Natural killer cell (primary cell): ENCODE results near the gene PI4K2B. TPM values are rescaled to one million over a fixed set of nuclear protein-coding genes. Genes with fewer than 3 reads are reported as not detected.

Source experiments
- ATAC-seq, 3 donors: fragments of 150-1000 bp in 2 of 3; fragments of 200-7000 bp in 1 of 3; cut with Tn5 transposase; 1 replicate in 1 of 3; 2 replicates in 2 of 3; pipeline ENCODE4 v1.10.0; 2021; ENCODE audit warnings: mild to moderate bottlenecking in 2 of 3, moderate library complexity in 2 of 3
- DNase-seq, 2 donors: peaks; one replicate each; pipeline versions ENCODE4 v3.0.0 to v3.0.0-alpha.2; 2013 to 2021; ENCODE audit warnings: mixed read lengths in 1 of 2
- H3K27ac ChIP-seq: one replicate; pipeline ENCODE4 v1.5.1; 2013; ENCODE audit warnings: mild to moderate bottlenecking, low read length
- H3K27me3 ChIP-seq: one replicate; pipeline ENCODE4 v1.6.1; 2013; ENCODE audit warnings: low read length; ENCODE audit not compliant: control insufficient read depth, insufficient read depth
- H3K36me3 ChIP-seq: one replicate; pipeline ENCODE4 v1.6.1; 2013; ENCODE audit warnings: low read length; ENCODE audit not compliant: control insufficient read depth, insufficient read depth
- H3K4me1 ChIP-seq: one replicate; pipeline ENCODE4 v1.6.1; 2013; ENCODE audit warnings: low read length; ENCODE audit not compliant: control insufficient read depth, insufficient read depth
- H3K4me3 ChIP-seq: one replicate; pipeline ENCODE4 v1.5.1; 2013; ENCODE audit warnings: low read length
- H3K9me3 ChIP-seq: one replicate; pipeline ENCODE4 v1.6.1; 2013; ENCODE audit warnings: low read length; ENCODE audit not compliant: control insufficient read depth, insufficient read depth
- H3K27ac Mint-ChIP-seq, 2 donors: one replicate each; pipeline ENCODE4 v1.8.0; 2022; ENCODE audit warnings: mild to moderate bottlenecking in 2 of 2, mixed read lengths in 2 of 2, moderate library complexity in 1 of 2
- H3K27me3 Mint-ChIP-seq, 2 donors: one replicate each; pipeline ENCODE4 v1.8.0; 2022; ENCODE audit warnings: low read depth in 2 of 2, mixed read lengths in 2 of 2
- H3K36me3 Mint-ChIP-seq: one replicate; pipeline ENCODE4 v1.8.0; 2022; ENCODE audit warnings: mixed read lengths
- H3K4me1 Mint-ChIP-seq, 2 donors: one replicate each; pipeline ENCODE4 v1.8.0; 2022; ENCODE audit warnings: mixed read lengths in 2 of 2
- H3K4me3 Mint-ChIP-seq: one replicate; pipeline ENCODE4 v1.8.0; 2022; ENCODE audit warnings: mild to moderate bottlenecking, moderate library complexity, mixed read lengths
- H3K9me3 Mint-ChIP-seq, 2 donors: one replicate each; pipeline ENCODE4 v1.8.0; 2022; ENCODE audit warnings: mixed read lengths in 2 of 2
- WGBS: methylation state at CpG from one replicate; pipeline ENCODE4 v1.1.7; 2013; ENCODE audit warnings: missing lambda C conversion rate; ENCODE audit not compliant: insufficient coverage; 5-methylcytosine and 5-hydroxymethylcytosine counted together
- intact Hi-C: fragments of 100-400 bp; cut with micrococcal nuclease; formaldehyde crosslinking; loops from one replicate; pipeline ENCODE4 v1.14.2; 2022
- total RNA-seq, 4 donors: library from RNA; stranded (reverse); fragments of 120-200 nt in 1 of 4; gene quantifications; one replicate each; pipeline versions ENCODE4 v1.2.3 to v1.2.4, GENCODE V29; 2013 to 2022
- TF ChIP-seq, protein P1 (sequence below): fragments of 200-600 bp; IDR thresholded peaks from one replicate; pipeline ENCODE4 v1.8.0; 2022; ENCODE audit warnings: antibody characterized with exemption

PI4K2B gene
- 10 to 100 TPM; 12.2 to 14.5 (median 13.0) TPM for total RNA-seq
- 20.9 TPM for total RNA-seq (2013)

DNA sequence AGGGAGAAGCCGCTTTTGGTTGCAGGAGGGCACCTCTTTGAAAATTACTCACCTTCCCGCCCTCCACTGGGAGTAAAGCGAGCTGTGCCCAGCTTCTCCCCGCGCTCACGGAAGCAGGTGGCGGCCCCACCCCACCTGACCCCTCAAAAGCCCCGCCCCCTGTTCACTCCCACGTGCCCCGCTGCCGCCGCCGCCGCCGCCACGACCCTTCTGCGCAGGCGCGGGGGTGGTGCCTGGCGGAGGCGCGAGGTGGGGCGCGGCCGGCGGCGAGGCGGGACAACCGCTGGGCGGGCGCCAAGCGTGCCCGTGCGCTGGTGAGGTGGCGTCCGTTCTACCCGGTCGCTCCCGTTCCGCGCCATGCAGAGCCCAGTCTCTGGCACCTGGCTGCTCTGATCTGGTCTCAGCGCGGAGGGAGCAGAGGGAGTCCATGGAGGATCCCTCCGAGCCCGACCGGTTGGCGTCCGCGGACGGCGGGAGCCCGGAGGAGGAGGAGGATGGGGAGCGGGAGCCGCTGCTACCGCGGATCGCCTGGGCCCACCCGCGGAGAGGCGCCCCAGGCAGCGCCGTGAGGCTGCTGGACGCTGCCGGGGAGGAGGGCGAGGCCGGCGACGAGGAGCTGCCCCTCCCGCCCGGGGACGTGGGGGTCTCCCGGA, at the start of gene PI4K2B:
Gene PI4K2B, plus strand, starts transcription at position 297 of the 653 bp plus-strand sequence. Its CDS starts 131 bp downstream, at position 428.
- peak; percentile 72 to 87 (median 83) for ATAC-seq
- H3K4me3 Mint-ChIP-seq = peak within 1 kb of the TSS; percentile 100
- peaks cover 33 to 39% of the 10 kb centered on the region in 2 donors for H3K4me1 Mint-ChIP-seq
- no peaks in the 10 kb centered on the region for H3K27me3 Mint-ChIP-seq
- H3K36me3 ChIP-seq = no peaks in the 10 kb centered on the region
- WGBS = under 1% methylated on average over 72 of the region's 72 CpGs
- DNase-seq = peak; percentile 91 to 96
- peaks cover 12% of the 10 kb centered on the region for H3K4me1 ChIP-seq
- intact Hi-C loops = loop anchor here (1.0 to 2.0 kb wide), 3 partner anchors 74 to 143 kb away; partner anchors contain the start of genes ANAPC4, SEPSECS and ZCCHC4
- TF ChIP-seq, protein P1, sequence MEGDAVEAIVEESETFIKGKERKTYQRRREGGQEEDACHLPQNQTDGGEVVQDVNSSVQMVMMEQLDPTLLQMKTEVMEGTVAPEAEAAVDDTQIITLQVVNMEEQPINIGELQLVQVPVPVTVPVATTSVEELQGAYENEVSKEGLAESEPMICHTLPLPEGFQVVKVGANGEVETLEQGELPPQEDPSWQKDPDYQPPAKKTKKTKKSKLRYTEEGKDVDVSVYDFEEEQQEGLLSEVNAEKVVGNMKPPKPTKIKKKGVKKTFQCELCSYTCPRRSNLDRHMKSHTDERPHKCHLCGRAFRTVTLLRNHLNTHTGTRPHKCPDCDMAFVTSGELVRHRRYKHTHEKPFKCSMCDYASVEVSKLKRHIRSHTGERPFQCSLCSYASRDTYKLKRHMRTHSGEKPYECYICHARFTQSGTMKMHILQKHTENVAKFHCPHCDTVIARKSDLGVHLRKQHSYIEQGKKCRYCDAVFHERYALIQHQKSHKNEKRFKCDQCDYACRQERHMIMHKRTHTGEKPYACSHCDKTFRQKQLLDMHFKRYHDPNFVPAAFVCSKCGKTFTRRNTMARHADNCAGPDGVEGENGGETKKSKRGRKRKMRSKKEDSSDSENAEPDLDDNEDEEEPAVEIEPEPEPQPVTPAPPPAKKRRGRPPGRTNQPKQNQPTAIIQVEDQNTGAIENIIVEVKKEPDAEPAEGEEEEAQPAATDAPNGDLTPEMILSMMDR = no peak
- H3K27me3 ChIP-seq = no peaks in the 10 kb centered on the region
- peaks cover 5% of the 10 kb centered on the region for H3K9me3 ChIP-seq
- peaks cover 6% of the 10 kb centered on the region in 2 donors for H3K9me3 Mint-ChIP-seq
- peak within 1 kb of the TSS; percentile 93 for H3K4me3 ChIP-seq
- peak within 1 kb of the TSS; percentile 99 to 100 for H3K27ac Mint-ChIP-seq
- peaks cover 15% of the 10 kb centered on the region for H3K36me3 Mint-ChIP-seq
- H3K27ac ChIP-seq = peak within 1 kb of the TSS; percentile 89

DNA sequence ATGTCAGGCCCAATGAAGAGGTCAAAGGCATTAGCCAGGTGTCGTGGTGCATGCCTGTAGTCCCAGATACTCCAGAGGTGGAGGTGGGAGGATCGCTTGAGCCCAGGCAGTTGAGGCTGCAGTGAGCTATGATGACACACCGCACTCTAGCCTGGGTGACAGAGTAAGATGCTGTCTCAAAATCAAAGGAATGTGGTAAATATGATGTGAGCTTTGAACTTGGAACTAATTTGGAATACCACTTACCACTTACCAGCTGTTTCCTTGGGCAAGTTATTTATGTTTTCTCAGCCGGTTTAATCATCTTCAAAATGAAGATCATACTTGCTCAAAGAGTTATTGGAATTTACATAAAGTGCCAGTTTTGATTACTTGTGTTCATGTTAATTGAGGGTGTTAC, 49.8 kb upstream of the PI4K2B start:
- no peak overlapping the region for H3K27ac Mint-ChIP-seq

DNA sequence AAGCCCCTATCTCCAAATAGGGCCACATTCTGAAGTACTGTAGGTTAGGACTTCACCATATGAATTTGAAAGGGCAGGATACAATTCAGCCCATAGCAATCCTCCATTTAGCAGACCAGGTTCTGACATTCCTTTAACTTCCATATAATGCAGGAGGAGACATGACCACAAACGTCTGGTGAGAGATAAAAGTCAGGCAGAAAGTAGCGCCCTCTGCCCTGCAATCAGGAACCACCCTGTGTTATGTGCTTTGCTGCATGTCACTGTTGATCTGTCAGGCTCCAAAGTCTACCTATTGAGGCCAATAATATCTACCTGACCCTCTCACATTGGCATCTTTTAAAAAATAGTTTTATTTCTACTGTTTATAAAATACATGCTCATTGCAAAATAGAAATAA, 43.4 kb upstream of the PI4K2B start:
- ATAC-seq = no peak
- Histone ChIP-seq H3K4me3 (no peak overlapping the region), H3K9me3 (no peaks in the 10 kb centered on the region), H3K4me1 (peaks cover 10% of the 10 kb centered on the region), H3K36me3 (no peaks in the 10 kb centered on the region), H3K27ac (no peak overlapping the region), H3K27me3 (no peaks in the 10 kb centered on the region)
- Mint-ChIP-seq H3K27me3 (no peaks in the 10 kb centered on the region), H3K4me1 (peaks cover 13 to 22% of the 10 kb centered on the region in 2 donors), H3K27ac (no peak overlapping the region), H3K4me3 (no peak overlapping the region), H3K9me3 (no peaks in the 10 kb centered on the region), H3K36me3 (no peaks in the 10 kb centered on the region)
- no peak for DNase-seq
- intact Hi-C loops = no loop called here
- 79% methylated on average over 2 of the region's 2 CpGs for WGBS
- TF ChIP-seq, protein P1 = no peak

More for the DNA sequence above, 49.8 kb upstream of the PI4K2B start:
- ATAC-seq = no peak
- intact Hi-C loops = no loop called here
- no peak for DNase-seq
- Histone ChIP-seq H3K9me3 (no peaks in the 10 kb centered on the region), H3K4me3 (no peak overlapping the region), H3K27me3 (no peaks in the 10 kb centered on the region), H3K36me3 (no peaks in the 10 kb centered on the region), H3K27ac (no peak overlapping the region), H3K4me1 (no peaks in the 10 kb centered on the region)
- Mint-ChIP-seq H3K27me3 (no peaks in the 10 kb centered on the region), H3K4me1 (peaks cover 35 to 36% of the 10 kb centered on the region in 2 donors), H3K36me3 (no peaks in the 10 kb centered on the region), H3K4me3 (no peak overlapping the region), H3K9me3 (no peaks in the 10 kb centered on the region)
- 86% methylated on average over 4 of the region's 4 CpGs for WGBS
- TF ChIP-seq, protein P1 = no peak

DNA sequence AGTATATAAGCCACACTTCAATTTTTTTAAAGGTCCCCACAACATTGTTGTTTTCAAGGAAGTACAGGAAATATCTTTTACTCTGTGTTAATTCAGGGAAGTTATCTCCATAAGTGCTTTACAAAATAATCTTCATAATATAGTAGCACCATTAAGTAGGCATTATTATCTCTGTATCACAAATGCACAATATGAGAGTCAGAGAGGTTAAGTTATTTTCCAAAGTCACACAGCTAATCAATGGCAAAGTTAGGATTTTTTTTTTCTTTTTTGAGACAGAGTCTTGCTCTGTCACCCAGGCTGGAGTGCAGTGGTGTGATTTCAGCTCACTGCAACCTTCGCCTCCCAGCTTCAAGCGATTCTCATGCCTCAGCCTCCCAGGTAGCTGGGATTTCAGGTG, 35.1 kb upstream of the PI4K2B start:
- Mint-ChIP-seq H3K9me3 (no peaks in the 10 kb centered on the region), H3K4me1 (peaks cover 14 to 16% of the 10 kb centered on the region in 2 donors), H3K27ac (no peak overlapping the region), H3K27me3 (no peaks in the 10 kb centered on the region), H3K36me3 (peaks cover 24% of the 10 kb centered on the region), H3K4me3 (no peak overlapping the region)
- intact Hi-C loops = no loop called here
- no peak overlapping the region for H3K27ac ChIP-seq
- H3K9me3 ChIP-seq = no peaks in the 10 kb centered on the region
- ATAC-seq (no peak), DNase-seq (no peak)
- H3K4me3 ChIP-seq = no peak overlapping the region
- TF ChIP-seq, protein P1 = no peak
- no peaks in the 10 kb centered on the region for H3K27me3 ChIP-seq
- peaks cover 3% of the 10 kb centered on the region for H3K36me3 ChIP-seq
- peaks cover 10% of the 10 kb centered on the region for H3K4me1 ChIP-seq
- 100% methylated on average over 2 of the region's 2 CpGs for WGBS
